ENCODE data around the gene KRTAP5-7. TPM values are rescaled to one million over a fixed set of nuclear protein-coding genes. Genes with fewer than 3 reads are reported as not detected.

Gene KRTAP5-7
- total RNA-seq, 1 experiment from 2014 or later, result not detected

- Mint-ChIP-seq H3K27me3 (ENCODE audit: insufficient read depth, unreplicated experiment) (no peaks in the 10 kb centered on the region), H3K36me3 (ENCODE audit: insufficient read depth, unreplicated experiment) (peaks cover 66% of the 10 kb centered on the region), H3K4me1 (ENCODE audit: low read depth, unreplicated experiment) (peaks cover 37% of the 10 kb centered on the region), H3K27ac (ENCODE audit: unreplicated experiment) (no peak overlapping the region), H3K9me3 (ENCODE audit: unreplicated experiment) (no peaks in the 10 kb centered on the region), H3K4me3 (ENCODE audit: unreplicated experiment) (no peak overlapping the region)
- peaks cover 9% of the 10 kb centered on the region; the same call in 1 of the 2 replicates for H3K36me3 ChIP-seq (ENCODE audit: control insufficient read depth, insufficient read depth, low read length)
- peaks cover 38% of the 10 kb centered on the region for H3K4me1 ChIP-seq
- no peak for TF ChIP-seq CTCF (IDR thresholded peaks at IDR 0.05; ENCODE audit: insufficient read depth in 1 of 2, low read depth in 1 of 2, low read length in 1 of 2, severe bottlenecking in 1 of 2, unreplicated experiment in 1 of 2)
- no peaks in the 10 kb centered on the region for H3K27me3 ChIP-seq (replicated peaks; ENCODE audit: control insufficient read depth, insufficient read depth, low read length)
- BruUV-seq (replicated peaks), result no TSS peak
- POLR2A ChIA-PET, result no interaction called here
- CTCF ChIA-PET, result no interaction called here
- DNase-seq, result no peak
- H3K4me3 ChIP-seq (ENCODE audit: low read depth, low read length), result no peak overlapping the region
- intact Hi-C loops (cut with micrococcal nuclease; ENCODE audit: unreplicated experiment), result no loop called here
- no peaks in the 10 kb centered on the region for H3K9me3 ChIP-seq
These were observed 43.4 kb upstream of the KRTAP5-7 start for GRCh38 chr11:71483692-71484091.

GRCh38 chr11:71484248-71485062, 42.6 kb upstream of the KRTAP5-7 start:
- Mint-ChIP-seq H3K36me3 (ENCODE audit: insufficient read depth, unreplicated experiment) (peaks cover 65% of the 10 kb centered on the region), H3K4me3 (ENCODE audit: unreplicated experiment) (no peak overlapping the region), H3K9me3 (ENCODE audit: unreplicated experiment) (no peaks in the 10 kb centered on the region), H3K27ac (ENCODE audit: unreplicated experiment) (no peak overlapping the region), H3K27me3 (ENCODE audit: insufficient read depth, unreplicated experiment) (no peaks in the 10 kb centered on the region), H3K4me1 (ENCODE audit: low read depth, unreplicated experiment) (peaks cover 44% of the 10 kb centered on the region)
- ChIA-PET POLR2A (no interaction called here), CTCF (no interaction called here)
- intact Hi-C loops (cut with micrococcal nuclease; ENCODE audit: unreplicated experiment), result no loop called here
- Histone ChIP-seq H3K36me3 (ENCODE audit: control insufficient read depth, insufficient read depth, low read length) (peaks cover 9% of the 10 kb centered on the region; the same call in 1 of the 2 replicates), H3K9me3 (no peaks in the 10 kb centered on the region), H3K27me3 (replicated peaks; ENCODE audit: control insufficient read depth, insufficient read depth, low read length) (no peaks in the 10 kb centered on the region), H3K4me3 (ENCODE audit: low read depth, low read length) (no peak overlapping the region), H3K4me1 (peaks cover 45% of the 10 kb centered on the region)
- DNase-seq, result peak in 1 of 2 experiments; percentile 38
- BruUV-seq (replicated peaks), result no TSS peak
- no peak for TF ChIP-seq CTCF (IDR thresholded peaks at IDR 0.05; ENCODE audit: insufficient read depth in 1 of 2, low read depth in 1 of 2, low read length in 1 of 2, severe bottlenecking in 1 of 2, unreplicated experiment in 1 of 2)

GRCh38 chr11:71485063-71485399, 42.0 kb upstream of the KRTAP5-7 start:
- CTCF ChIA-PET, result no interaction called here
- no peak for TF ChIP-seq CTCF (IDR thresholded peaks at IDR 0.05; ENCODE audit: insufficient read depth in 1 of 2, low read depth in 1 of 2, low read length in 1 of 2, severe bottlenecking in 1 of 2, unreplicated experiment in 1 of 2)
- Mint-ChIP-seq H3K36me3 (ENCODE audit: insufficient read depth, unreplicated experiment) (peaks cover 62% of the 10 kb centered on the region), H3K4me1 (ENCODE audit: low read depth, unreplicated experiment) (peaks cover 40% of the 10 kb centered on the region), H3K27ac (ENCODE audit: unreplicated experiment) (no peak overlapping the region), H3K9me3 (ENCODE audit: unreplicated experiment) (no peaks in the 10 kb centered on the region), H3K27me3 (ENCODE audit: insufficient read depth, unreplicated experiment) (no peaks in the 10 kb centered on the region), H3K4me3 (ENCODE audit: unreplicated experiment) (no peak overlapping the region)
- Histone ChIP-seq H3K27me3 (replicated peaks; ENCODE audit: control insufficient read depth, insufficient read depth, low read length) (no peaks in the 10 kb centered on the region), H3K36me3 (ENCODE audit: control insufficient read depth, insufficient read depth, low read length) (peaks cover 11% of the 10 kb centered on the region; the same call in 1 of the 2 replicates), H3K9me3 (no peaks in the 10 kb centered on the region), H3K4me3 (ENCODE audit: low read depth, low read length) (no peak overlapping the region), H3K4me1 (peaks cover 44% of the 10 kb centered on the region)
- no peak for DNase-seq
- intact Hi-C loops (cut with micrococcal nuclease; ENCODE audit: unreplicated experiment), result no loop called here
- POLR2A ChIA-PET, result no interaction called here
- no TSS peak for BruUV-seq (replicated peaks)
